Tibial nerve (tissue), 3 donors: ENCODE data around the gene AKT1.

ENCODE experiments used
- CTCF ChIP-seq, 5 experiments: fragments of 200-600 bp in 3 of 5; fragments of 450-650 bp in 2 of 5; sonication (generic) in 3 of 5; IDR thresholded peaks; one replicate each; pipeline ENCODE4 v1.5.1; 2016 to 2019; ENCODE audit warnings: antibody characterized with exemption in 5 of 5, mild to moderate bottlenecking in 3 of 5, moderate library complexity in 2 of 5
- POLR2A ChIP-seq, 2 donors: fragments of 450-650 bp; IDR thresholded peaks; one replicate each; pipeline ENCODE4 v1.6.1; 2017; ENCODE audit warnings: antibody characterized with exemption in 2 of 2, mild to moderate bottlenecking in 2 of 2, moderate library complexity in 2 of 2

- TF ChIP-seq POLR2A (IDR thresholded peaks at IDR 0.05), result no peak
- TF ChIP-seq CTCF (IDR thresholded peaks at IDR 0.05), result no peak
Observed at GRCh38 chr14:104746071-104746545, 49.4 kb downstream of the AKT1 start.
